HG03575 (cell line): ENCODE measurements around the gene PLCB1.

Source experiments
- ATAC-seq: cut with Tn5 transposase; IDR thresholded peaks from one replicate; pipeline ENCODE4 v1.9.1; 2021; ENCODE audit not compliant: unreplicated experiment, insufficient number of reproducible peaks, low FRiP score; ENCODE audit errors: extremely low read depth

The PLCB1 gene

DNA sequence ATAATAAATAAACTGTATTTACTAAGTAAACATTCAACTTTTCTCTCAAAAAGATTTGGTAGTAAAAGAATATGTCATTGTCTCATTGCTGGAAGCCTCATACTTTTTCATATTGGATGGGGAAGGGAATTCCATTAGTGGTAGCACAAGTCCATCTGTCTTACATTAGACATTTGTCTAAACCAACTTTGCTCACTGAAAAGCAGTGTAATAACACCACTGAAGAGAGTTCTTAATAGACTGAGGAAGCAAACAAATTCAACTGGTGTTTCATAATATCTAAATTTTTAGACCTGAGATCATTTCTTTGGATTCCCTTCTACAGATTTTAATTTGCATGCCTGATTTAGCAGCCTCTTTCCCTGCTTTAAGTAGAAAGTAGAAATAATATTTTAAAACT, 62.7 kb downstream of the PLCB1 start:
- no peak for ATAC-seq

DNA sequence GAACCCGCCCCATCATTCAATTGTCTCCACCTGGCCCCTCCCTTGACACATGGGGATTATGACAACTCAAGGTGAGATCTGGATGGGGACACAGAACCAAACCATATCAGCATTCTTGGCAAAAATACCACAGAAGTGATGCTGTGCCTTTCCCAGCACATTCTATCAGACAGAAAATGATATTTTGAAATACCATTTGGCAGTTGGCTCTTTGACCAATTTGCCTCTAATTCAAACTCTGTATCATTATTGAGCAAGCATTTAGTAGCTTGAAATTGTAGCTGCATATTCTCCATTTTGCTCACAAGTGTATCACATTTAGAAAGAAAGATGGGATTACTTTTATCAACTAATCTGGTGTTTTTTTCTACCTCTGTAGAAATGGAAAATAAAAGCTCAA, 64.0 kb downstream of the PLCB1 start:
- ATAC-seq = no peak

DNA sequence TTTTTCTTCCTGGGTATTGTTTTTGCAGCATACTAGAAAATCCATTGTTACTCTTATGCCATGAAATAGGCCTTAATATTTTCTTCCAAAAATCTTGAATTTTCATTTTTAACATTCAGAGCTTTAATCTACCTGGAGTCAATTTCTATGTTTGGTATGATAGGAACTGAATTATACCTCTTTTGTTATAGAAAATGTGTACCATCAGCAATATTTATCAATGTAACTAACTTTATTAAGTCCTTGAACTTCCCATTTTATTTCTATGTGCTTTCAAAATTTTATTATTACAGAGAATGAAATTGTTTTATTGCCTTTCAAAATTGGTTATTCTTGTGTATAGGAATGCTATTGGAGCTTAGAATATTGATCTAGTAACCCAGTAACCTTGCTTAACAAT, 68.2 kb downstream of the PLCB1 start:
- no peak for ATAC-seq

DNA sequence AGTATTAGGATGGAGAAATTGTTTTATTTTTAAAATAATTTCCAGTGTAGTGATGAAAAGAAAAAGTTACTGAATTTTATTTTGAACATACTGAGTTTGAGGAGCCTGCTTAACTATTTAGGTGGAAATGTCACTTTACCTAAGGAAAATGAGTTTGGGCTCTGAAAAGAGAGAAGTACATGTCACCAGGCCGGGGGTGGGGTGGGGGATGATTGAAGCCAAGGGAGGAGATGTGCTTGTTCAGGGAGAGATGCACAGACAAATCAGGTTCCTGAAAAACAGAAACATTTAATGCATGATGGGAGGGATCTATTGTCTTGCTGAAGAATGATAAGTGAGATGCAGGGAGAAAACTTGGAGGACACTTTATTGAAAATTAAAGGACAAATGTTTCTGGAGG, 71.3 kb downstream of the PLCB1 start:
- ATAC-seq = no peak

DNA sequence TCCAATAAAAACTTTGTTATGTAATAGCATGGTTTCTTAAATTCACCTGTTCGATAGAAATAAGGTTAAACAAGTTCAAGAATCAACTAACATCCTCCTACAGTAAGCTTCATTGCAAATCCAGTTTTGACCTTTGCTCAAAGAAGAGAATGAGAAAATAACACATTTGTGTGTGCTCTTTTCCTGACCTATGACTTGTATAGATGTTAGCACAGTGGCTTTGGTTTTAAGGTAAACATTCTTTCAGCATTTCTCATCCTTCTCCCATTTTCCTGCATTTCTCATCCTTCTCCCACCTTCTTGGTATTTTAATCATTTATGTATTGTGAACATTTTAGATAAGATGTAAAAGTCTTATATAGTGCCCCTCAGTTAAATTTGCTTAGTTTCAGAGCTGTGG, 73.9 kb downstream of the PLCB1 start:
- ATAC-seq = no peak

DNA sequence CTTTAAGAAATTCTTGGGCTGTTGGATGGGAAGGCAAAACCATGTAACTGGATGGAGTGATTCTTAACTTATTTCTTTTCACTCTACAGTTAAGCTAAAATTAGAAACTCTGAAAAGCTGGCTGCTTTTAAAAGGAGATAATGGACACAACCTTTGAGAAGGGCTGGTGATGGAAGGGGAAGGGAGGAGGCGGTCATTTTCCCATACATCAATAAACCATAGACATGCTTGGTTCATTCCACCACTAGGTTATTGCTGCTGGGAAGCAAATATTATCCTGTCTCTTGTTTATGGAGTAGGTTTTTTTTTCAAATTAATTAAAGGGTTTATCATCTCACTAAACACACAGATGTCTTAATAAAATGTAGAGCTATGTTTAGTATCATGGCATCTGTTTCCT, 76.2 kb downstream of the PLCB1 start:
- no peak for ATAC-seq

DNA sequence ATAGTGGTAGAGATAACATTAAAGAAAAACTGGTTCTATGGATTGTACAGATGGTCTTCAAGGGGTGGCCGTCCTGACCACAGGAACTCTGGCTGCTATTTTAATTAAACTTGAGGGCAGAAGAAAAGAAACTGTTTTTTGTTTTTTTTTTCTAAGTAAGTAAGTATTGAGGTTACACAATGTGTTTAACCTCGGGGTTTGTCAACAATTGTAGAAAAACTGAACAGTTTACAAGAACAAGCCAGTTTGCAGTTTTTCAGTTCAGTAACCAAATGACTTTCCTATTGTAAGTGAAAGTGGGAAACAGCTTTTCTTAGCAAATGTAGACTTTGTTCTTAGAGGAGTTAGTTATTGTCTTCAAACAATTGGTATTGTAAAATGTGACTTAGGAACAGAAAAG, 77.0 kb downstream of the PLCB1 start:
- no peak for ATAC-seq

DNA sequence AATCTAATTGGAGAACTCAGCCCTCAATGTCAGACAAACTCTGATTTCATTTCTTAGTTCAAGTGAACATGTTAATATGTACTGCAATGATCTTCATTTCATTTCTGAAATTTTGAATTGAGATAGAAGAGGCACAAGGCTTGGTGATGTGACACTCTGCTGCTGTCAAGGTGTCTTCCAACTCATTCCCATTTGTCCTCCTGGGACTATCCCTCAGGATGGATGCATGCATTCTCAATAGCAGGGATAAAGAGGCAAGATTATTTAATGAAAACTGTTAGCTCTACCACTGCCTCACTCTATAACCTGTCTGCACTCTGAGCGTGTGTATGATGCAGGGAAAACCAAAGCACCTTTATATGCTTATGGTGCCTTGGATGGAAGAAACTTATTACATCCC, 78.7 kb downstream of the PLCB1 start:
- no peak for ATAC-seq

DNA sequence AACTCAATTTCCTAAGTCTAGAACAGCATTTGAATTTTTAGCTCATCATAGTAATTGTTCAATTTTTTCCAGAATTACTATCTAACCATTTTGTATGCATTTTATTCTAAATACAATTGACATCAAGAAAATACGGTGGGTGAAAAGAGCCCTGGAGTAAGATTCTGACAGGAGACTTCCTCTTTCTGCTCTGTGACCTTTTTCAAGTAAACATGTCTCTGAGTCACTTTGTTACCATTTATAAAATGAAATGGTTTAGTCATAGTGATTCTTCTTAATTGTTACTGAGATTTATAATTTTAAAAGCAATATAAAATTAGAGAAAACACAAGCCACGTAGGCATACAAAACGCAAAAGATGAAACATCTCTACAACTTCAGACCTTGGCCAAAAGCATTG, 80.2 kb downstream of the PLCB1 start:
- ATAC-seq = no peak

DNA sequence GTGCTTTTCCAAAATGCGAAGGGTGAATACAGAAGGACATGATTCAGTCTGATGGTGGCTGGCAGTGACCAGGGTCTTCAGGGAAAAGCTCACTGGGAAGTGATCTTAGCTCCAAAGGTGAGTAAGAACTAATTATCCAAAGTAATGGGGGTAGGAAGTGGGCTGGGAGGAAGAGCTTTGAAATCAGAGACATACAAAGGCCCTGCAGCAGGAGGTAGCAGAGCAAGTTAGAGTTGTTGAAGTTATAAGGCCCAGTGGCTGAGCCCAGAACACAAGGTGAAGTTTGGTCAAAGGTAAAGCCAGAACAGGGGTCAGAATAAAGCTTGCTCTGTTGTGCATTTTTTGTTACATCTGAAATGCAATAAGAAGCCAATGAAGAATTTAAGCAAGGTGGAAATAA, 81.2 kb downstream of the PLCB1 start:
- no peak for ATAC-seq

DNA sequence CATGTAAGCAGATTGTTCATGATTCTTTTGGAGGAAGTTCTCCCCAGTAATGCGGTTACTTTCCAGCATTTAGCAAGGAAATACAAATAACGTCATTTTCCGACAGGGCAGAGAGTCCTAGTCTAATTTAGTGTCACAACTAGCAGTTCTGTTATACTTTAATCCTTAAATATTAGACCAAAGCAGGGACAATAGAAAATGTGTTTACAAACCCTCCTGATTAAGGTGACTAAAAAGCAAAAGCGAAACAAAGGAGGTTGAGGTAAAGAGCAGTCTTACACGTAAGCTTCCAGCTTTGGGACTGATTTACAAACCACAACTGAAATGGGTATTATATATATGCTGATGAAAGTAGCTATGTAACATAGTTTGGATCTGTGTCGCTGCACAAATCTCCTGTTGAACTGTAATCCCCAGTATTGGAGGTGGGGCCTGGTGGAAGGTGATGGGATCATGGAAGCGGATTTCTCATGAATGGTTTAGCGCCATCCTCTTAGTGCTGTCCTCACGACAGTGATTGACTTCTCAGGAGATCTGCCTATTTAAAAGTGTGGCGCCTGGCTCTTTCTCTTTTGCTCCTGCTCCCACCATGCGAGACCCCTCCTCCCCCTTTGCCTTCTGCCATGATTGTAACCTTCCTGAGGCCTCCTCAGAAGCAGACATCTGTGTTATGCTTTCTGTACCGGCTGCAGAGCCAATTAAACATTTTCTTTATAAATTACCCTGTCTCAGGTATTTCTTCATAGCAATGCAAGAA, 81.9 kb downstream of the PLCB1 start:
- ATAC-seq = peak; percentile 74

DNA sequence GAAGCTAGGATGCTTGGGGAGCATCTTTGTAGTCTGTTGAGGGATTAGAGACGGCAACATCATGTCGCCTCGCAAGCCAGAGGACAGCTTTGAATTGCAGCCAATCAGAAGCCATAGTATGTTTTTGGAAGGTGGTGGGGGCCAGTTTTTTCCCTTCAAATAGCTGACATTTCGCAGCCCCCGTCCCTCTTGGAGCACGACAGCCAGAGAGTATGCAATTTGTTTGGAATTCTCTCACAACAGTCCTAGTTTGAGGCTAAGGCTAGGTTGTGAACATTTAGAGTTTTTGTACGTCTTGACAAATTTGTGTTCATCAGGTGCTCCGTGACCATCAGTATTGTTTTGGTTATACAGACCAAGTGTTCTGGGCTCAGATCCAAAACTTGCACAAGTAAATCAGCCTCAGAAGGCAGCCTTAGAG, 83.3 kb downstream of the PLCB1 start:
- ATAC-seq = no peak

DNA sequence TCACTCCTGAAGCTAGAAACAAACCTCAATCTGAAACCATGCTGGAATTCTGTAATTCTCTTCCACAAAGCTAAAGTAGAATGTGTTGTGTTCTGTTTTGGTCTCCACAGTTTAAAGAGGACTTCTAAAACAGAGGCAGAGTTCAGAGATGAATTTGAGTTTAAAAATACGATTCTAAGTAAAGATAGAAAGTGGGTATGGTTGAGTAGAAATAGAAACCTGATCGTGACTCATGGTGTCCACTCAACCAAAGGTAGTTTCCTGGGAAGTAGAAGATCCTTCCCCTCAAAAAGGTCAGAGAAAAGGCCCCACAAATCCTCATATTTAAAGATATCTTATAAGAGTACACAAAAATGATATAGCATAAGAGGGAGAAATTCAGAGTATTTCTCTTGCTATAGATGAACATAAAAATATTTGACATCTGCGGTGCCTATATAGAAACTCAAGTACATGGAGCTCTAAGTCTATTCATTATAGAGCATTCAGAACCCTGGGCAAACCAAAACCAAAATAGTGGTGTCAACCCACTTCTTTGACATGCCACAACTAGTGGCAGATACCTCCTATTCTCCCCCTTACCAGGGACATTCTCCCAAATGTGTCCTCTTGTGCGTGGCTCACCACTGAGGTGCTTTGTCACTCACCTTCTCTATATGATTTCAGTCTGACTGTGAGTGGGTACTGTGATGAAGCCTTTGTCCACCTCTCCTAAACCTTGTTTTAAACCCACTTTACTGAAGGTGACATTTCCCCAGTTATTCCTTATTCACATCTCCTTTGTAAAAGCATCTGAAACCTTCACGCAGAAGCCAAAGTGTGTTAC, 84.5 kb downstream of the PLCB1 start:
- ATAC-seq = no peak

DNA sequence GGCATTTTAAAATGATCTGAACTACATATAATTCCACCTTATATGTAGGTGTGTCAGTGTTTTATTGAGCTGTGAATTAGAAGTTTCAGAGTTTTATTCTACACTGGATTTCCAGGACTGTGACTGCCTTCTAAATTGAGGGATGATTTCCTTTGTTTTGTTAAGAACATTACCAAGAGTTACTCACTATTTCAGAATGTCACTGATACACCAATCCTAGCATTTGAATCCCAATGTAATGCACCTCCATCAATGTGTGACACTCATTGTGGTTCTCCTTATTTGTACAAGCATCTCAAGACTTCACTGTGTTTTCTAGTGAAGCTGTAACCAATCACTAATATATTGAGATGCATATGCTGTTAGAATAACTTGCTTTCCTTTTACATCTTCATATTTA, 86.8 kb downstream of the PLCB1 start:
- no peak for ATAC-seq

DNA sequence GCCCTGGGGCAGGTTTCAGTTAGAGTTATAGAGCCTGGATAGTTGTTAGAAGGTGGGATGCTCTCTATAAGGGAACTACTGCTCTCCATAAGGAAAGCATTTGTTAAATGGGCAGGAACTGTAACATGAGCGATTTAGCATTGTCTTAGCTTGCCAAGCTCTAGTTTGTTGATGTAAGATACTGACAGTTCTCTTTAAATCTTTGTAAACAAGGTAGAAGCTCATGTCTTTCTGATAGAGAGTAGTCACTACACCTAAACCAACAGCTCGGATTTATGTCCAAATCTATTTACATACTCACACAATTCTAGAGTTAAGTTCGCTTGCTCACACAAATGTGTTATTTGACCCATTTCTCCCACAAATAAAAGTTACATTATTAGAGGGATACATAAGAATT, 87.3 kb downstream of the PLCB1 start:
- ATAC-seq = no peak

DNA sequence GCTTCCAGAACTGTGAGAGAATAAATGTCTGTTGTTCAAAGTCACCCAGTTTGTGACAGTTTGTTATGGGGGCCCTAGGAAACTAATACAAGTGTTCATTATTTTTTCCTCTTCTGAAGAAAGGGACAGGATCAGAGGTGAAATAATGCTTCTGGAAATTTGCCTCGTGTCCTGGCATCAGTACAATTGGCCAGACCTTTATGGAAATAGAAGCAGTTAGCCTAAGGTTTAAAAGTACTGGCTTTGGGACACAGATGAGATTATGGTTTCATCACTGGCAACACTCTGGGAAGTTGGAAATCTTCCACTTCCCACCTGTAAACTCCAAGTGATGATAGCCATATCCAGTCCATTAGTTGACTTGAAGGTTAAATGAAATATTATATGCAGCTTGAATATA, 88.7 kb downstream of the PLCB1 start:
- ATAC-seq = no peak

DNA sequence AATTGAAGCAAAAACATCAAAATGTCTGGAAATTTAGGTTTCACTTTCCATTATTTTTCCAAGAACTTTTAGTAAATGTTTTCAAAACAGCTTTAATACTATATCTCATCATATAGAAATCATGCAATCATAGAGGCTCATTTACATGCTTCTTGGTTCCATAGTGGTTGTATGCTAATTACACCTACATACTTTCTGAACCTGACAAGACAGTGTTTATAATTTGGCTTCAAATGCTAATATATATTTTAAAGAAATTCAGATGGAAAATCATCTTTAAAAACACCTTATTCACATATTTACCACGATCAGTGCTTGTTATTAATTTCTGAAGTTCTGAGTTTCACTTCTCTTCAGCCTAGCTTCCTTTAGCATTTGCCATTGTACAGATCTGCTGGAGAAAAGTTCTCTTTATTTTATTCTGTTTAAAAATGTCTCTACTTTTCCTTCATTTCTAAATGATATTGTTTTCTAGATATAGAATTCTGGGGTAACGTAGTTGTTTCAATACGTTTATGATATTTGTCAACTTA, 89.9 kb downstream of the PLCB1 start:
- ATAC-seq = no peak

DNA sequence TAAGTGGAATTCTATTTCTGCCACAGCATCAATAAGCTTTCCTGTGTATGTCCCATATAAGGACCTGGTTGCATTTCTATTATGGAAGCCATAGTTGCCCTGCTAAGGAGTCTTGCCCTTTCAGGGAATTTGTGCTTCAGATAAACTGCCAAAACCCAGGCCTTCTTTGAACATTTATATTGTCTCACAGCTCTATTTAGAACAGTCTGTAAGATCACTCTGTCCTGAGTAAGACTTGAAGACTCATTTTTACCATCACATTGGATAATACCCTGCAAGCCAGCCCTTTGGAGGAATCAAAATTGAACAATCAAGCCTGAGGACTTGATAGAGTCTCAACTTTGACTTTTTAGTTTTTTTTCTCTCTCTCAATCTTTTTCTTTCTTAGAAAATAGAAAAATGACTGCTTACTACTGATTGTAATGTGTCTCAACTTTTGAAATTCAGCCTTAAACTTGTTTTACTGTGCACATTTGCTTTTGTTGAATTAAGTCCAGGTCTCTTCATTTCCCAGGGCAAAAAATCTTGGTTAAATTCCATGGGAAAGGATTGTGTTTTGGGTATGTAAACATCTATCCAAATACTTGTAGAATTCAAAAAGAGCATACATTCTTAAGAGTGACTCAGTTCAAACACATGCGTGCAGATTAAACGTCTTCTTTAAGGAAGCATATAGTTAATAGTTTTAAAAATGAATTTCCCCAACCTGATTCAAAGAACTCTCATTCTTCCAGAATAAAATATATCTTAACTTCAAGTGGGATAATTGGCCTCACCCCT, 91.2 kb downstream of the PLCB1 start:
- ATAC-seq = no peak

DNA sequence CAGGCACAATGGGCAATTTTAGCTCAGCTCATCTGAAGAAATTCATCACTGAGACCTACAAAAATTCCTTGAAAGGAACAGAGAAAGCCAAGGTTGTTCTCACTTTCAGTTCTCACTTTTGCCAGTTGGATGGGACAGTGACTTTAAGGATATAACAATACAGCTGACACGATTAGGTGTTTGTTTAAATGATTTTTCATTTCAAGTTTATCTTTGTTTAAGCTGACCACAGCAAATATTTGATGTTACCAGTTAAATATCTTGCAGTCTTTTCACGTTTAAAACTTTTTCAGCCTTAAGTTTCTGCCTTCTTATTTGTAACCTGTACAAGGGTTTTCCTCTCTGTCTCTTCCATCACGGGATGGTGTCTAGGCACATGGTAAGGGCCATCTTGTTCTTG, 93.6 kb downstream of the PLCB1 start:
- no peak for ATAC-seq

DNA sequence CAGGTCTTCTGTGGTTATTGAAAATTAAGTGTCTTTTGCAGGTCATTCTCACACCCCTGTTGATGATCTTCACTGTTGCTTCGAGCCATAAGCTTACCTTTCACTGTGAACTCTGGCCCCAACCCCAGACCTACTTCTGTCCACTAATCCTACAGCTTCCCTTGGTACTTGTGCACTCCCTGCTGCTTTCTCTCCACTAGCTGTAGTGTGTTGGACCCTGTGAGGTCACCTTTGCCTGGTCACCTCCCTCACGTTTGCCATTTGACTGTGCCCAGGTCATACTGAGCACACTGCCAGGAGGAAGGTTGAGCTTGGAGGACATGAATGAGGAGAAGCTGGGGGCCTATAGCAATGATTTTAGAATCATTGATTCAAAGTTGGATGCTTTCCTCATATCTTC, 94.0 kb downstream of the PLCB1 start:
- no peak for ATAC-seq
